Muscle layer of duodenum (tissue), 2 donors: ENCODE data around the gene SIRT5.

Experiments used
- H3K27ac ChIP-seq: one replicate; pipeline ENCODE4 v1.7.0; 2013; ENCODE audit warnings: mild to moderate bottlenecking, low read length
- H3K27me3 ChIP-seq: one replicate; pipeline ENCODE4 v1.7.0; 2013; ENCODE audit warnings: low read depth, mild to moderate bottlenecking, control low read depth, low read length
- H3K36me3 ChIP-seq, 2 donors: one replicate each; pipeline ENCODE4 v1.7.0; 2013; ENCODE audit warnings: low read length in 2 of 2, control low read depth in 1 of 2, mild to moderate bottlenecking in 1 of 2; ENCODE audit not compliant: insufficient read depth in 2 of 2, control insufficient read depth in 1 of 2
- H3K4me1 ChIP-seq, 2 donors: one replicate each; pipeline ENCODE4 v1.7.0; 2013; ENCODE audit warnings: low read length in 2 of 2, mild to moderate bottlenecking in 2 of 2, control low read depth in 1 of 2, moderate library complexity in 1 of 2; ENCODE audit not compliant: insufficient read depth in 2 of 2, control insufficient read depth in 1 of 2
- H3K4me3 ChIP-seq, 2 donors: one replicate each; pipeline ENCODE4 v1.7.0; 2013; ENCODE audit warnings: low read length in 2 of 2, low read depth in 1 of 2, mild to moderate bottlenecking in 1 of 2
- H3K9me3 ChIP-seq, 2 donors: one replicate each; pipeline ENCODE4 v1.7.0; 2013; ENCODE audit warnings: low read length in 2 of 2, control low read depth in 1 of 2, mild to moderate bottlenecking in 1 of 2; ENCODE audit not compliant: control insufficient read depth in 1 of 2
- donor health status: healthy.

SIRT5 gene

DNA sequence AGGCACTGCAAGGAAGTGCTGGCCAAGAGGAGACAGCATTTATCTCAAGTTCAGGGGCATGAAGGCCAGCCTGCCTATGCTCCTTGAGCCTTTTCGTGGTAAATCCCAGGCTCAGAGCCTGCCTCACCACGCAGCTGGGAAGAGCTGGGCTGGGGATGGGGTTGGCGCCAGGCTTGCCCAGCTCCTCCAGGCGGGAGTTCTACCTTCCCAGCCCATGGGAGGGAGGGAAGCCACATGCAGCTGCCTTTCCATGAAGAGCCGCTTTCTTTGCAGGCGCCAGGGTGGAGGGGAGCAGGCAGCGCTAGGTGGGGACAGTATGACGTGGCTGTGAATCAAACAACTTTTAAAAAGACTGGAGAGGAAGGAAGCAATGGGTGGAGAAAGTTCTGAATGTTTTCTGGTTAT, 19.5 kb upstream of the SIRT5 start:
- peaks cover 0 to 3% of the 10 kb centered on the region in 2 donors for H3K4me1 ChIP-seq
- H3K27me3 ChIP-seq, result no peaks in the 10 kb centered on the region
- no peak overlapping the region for H3K27ac ChIP-seq
- no peak overlapping the region for H3K4me3 ChIP-seq
- H3K36me3 ChIP-seq, result no peaks in the 10 kb centered on the region
- no peaks in the 10 kb centered on the region for H3K9me3 ChIP-seq

- Histone ChIP-seq H3K4me3 (no peak overlapping the region), H3K27ac (no peak overlapping the region), H3K36me3 (no peaks in the 10 kb centered on the region), H3K9me3 (no peaks in the 10 kb centered on the region), H3K27me3 (no peaks in the 10 kb centered on the region), H3K4me1 (peaks cover 0 to 3% of the 10 kb centered on the region in 2 donors)
These were observed 16.6 kb upstream of the SIRT5 start for GRCh38 chr6:13557841-13558240.

DNA sequence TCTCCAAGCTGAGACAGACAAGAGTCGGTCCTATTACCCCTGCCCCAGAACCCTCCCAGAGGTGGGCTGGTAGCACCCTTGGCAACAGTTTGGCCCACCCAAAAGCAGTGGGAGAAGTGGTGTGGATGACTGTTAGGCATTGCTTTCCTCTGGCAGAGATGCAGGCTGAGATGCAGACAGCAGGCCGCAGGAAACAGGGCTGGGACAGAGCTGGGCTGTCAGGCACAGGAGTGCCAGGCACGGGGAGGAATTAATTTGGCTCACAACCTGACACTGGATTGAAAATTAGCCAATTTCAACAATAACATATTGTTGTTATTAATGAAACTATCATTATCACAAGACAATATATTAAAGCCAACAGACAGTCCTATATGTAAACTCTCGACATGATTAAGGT, 15.7 kb upstream of the SIRT5 start:
- Histone ChIP-seq H3K9me3 (no peaks in the 10 kb centered on the region), H3K4me1 (peaks cover 0 to 3% of the 10 kb centered on the region in 2 donors), H3K4me3 (no peak overlapping the region), H3K27me3 (no peaks in the 10 kb centered on the region), H3K36me3 (no peaks in the 10 kb centered on the region), H3K27ac (no peak overlapping the region)

DNA sequence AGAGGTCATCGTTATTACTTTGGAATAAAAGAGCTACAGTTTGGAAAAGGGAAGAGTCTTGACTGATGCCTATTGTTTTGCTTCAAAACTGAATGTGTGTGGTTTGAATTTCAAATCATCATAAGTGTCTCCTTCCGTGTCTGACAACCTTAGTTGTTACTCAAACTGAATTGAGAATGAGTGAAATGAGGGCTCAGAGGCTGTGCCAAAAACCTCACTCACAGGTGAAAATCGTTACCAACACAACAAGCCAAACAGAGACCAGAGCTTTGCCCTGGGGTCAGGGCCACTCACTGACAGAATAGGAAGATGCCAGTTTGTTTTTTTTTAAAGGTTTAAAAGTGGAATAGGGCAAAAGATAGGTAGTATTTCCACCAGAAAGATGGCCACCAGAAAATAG, 15.2 kb upstream of the SIRT5 start:
- Histone ChIP-seq H3K4me3 (no peak overlapping the region), H3K9me3 (no peaks in the 10 kb centered on the region), H3K27ac (no peak overlapping the region), H3K27me3 (no peaks in the 10 kb centered on the region), H3K4me1 (peaks cover 0 to 3% of the 10 kb centered on the region in 2 donors), H3K36me3 (no peaks in the 10 kb centered on the region)

GRCh38 chr6:13559968-13560650, 14.3 kb upstream of the SIRT5 start:
- H3K36me3 ChIP-seq, result no peaks in the 10 kb centered on the region
- peaks cover 0 to 3% of the 10 kb centered on the region in 2 donors for H3K4me1 ChIP-seq
- H3K4me3 ChIP-seq, result no peak overlapping the region
- no peak overlapping the region for H3K27ac ChIP-seq
- no peaks in the 10 kb centered on the region for H3K27me3 ChIP-seq
- no peaks in the 10 kb centered on the region for H3K9me3 ChIP-seq

- Histone ChIP-seq H3K4me1 (peaks cover 0 to 3% of the 10 kb centered on the region in 2 donors), H3K4me3 (no peak overlapping the region), H3K27me3 (no peaks in the 10 kb centered on the region), H3K9me3 (no peaks in the 10 kb centered on the region), H3K36me3 (no peaks in the 10 kb centered on the region), H3K27ac (no peak overlapping the region)
These were observed 13.8 kb upstream of the SIRT5 start for GRCh38 chr6:13560651-13561044.

GRCh38 chr6:13561624-13562267, 12.7 kb upstream of the SIRT5 start:
- Histone ChIP-seq H3K4me3 (no peak overlapping the region), H3K9me3 (no peaks in the 10 kb centered on the region), H3K36me3 (no peaks in the 10 kb centered on the region), H3K27me3 (no peaks in the 10 kb centered on the region), H3K4me1 (no peaks in the 10 kb centered on the region), H3K27ac (no peak overlapping the region)

- Histone ChIP-seq H3K36me3 (no peaks in the 10 kb centered on the region), H3K4me3 (no peak overlapping the region), H3K4me1 (no peaks in the 10 kb centered on the region), H3K27me3 (no peaks in the 10 kb centered on the region), H3K9me3 (no peaks in the 10 kb centered on the region), H3K27ac (no peak overlapping the region)
These were observed 11.4 kb upstream of the SIRT5 start for GRCh38 chr6:13563009-13563408.

GRCh38 chr6:13565921-13566320, 8.5 kb upstream of the SIRT5 start:
- Histone ChIP-seq H3K4me1 (no peaks in the 10 kb centered on the region), H3K4me3 (no peak overlapping the region), H3K27me3 (no peaks in the 10 kb centered on the region), H3K9me3 (no peaks in the 10 kb centered on the region), H3K36me3 (no peaks in the 10 kb centered on the region), H3K27ac (no peak overlapping the region)

DNA sequence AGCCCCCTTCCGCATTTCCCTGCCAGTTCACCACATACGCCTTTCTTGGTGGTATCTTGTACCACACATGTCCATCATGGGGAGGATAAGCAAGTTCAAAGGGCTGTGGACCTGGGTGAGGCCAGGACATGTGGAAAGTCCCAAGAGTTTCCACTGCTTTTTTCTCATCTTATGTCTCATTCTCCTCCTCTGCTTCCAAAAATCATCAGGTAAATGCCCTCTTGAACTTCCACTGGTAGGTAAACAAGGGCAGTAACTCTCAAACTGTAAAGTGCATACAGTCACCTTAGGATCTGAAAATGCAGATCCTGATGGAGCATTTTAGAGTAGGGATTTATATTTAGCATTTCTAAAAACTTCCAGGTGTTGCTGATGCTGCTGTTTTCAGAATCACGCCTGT, 7.9 kb upstream of the SIRT5 start:
- H3K36me3 ChIP-seq, result no peaks in the 10 kb centered on the region
- H3K27ac ChIP-seq, result no peak overlapping the region
- no peaks in the 10 kb centered on the region for H3K4me1 ChIP-seq
- H3K9me3 ChIP-seq, result no peaks in the 10 kb centered on the region
- no peak overlapping the region for H3K4me3 ChIP-seq
- H3K27me3 ChIP-seq, result no peaks in the 10 kb centered on the region

DNA sequence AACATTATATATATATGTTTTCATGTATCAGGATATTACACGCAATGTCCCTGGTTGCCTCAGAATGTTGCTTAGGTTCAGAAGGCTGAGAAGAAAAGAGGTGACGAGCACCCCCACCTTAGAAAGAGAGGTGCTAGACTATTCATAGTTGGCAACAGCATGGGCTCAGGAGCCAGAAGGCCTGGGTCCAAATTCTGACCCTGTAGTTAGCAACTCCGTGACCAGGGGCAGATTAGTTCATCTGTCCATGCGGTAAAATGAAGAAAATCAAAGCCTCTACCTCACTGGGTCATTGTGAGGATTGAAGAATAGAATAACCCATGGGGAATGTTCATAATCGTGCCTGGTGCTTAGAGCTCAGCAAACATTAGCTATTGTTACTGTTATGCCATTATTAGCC, 5.4 kb upstream of the SIRT5 start:
- H3K4me3 ChIP-seq, result no peak overlapping the region
- H3K27ac ChIP-seq, result no peak overlapping the region
- H3K27me3 ChIP-seq, result no peaks in the 10 kb centered on the region
- H3K9me3 ChIP-seq, result no peaks in the 10 kb centered on the region
- H3K4me1 ChIP-seq, result peaks cover 3 to 6% of the 10 kb centered on the region in 2 donors
- H3K36me3 ChIP-seq, result no peaks in the 10 kb centered on the region

- H3K4me1 ChIP-seq, result peaks cover 3 to 6% of the 10 kb centered on the region in 2 donors
- no peak overlapping the region for H3K4me3 ChIP-seq
- H3K9me3 ChIP-seq, result no peaks in the 10 kb centered on the region
- H3K36me3 ChIP-seq, result no peaks in the 10 kb centered on the region
- no peaks in the 10 kb centered on the region for H3K27me3 ChIP-seq
- H3K27ac ChIP-seq, result no peak overlapping the region
These were observed 2.2 kb upstream of the SIRT5 start for GRCh38 chr6:13572240-13572639.
